ENCODE results near the gene SFSWAP. TPM values are rescaled to one million over a fixed set of nuclear protein-coding genes. Genes with fewer than 3 reads are reported as not detected.

Gene SFSWAP
- total RNA-seq, 1 donor from 2014 or later: 24.3 TPM

DNA sequence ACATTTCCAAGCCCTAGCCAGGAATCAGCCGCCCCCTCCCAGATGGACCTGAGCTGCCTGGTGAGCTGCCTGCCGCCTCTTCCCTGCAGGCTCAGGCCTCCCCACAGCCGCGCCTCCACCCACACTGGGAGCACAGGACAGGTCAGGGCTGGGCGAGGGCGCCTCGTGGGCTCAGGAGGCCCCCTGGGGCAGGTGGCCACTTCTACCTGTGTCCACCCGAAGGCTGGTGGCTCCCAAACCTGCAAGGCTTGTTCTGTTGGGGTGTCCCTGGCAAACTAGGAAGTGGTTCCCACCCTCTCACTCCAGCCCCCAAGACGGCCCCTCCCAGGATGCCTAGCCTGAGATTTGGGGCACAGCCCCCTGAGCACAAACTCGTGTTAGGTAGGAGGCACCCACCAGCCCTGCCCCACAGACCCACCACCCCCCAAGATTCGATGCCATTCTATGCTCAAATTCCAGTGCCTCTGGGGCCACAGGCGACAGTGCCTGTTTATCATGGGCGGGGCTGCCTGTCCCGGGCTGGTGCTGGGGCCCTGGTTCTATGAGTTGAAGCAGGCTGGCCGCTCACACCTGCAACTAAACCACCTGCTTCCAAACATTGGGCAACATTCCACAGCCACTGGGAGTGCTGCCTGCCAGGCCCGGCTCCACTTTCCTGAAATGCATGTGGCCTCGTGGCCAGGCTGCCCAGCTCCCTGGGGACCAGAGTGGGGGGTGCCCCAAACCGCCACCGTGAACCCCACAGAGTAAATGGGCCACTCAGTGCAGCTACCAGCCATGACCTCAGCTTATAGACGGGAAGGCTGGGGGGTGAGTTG is 124.1 kb downstream of the SFSWAP start:
- TF ChIP-seq, protein P1, sequence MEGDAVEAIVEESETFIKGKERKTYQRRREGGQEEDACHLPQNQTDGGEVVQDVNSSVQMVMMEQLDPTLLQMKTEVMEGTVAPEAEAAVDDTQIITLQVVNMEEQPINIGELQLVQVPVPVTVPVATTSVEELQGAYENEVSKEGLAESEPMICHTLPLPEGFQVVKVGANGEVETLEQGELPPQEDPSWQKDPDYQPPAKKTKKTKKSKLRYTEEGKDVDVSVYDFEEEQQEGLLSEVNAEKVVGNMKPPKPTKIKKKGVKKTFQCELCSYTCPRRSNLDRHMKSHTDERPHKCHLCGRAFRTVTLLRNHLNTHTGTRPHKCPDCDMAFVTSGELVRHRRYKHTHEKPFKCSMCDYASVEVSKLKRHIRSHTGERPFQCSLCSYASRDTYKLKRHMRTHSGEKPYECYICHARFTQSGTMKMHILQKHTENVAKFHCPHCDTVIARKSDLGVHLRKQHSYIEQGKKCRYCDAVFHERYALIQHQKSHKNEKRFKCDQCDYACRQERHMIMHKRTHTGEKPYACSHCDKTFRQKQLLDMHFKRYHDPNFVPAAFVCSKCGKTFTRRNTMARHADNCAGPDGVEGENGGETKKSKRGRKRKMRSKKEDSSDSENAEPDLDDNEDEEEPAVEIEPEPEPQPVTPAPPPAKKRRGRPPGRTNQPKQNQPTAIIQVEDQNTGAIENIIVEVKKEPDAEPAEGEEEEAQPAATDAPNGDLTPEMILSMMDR (conservative IDR thresholded peaks at IDR 0.05; ENCODE audit: low read depth, low read length): no peak
- no peak for DNase-seq (ENCODE audit: low read depth)
- no peak overlapping the region for H3K4me3 ChIP-seq (ENCODE audit: low read depth, low read length)

DNA sequence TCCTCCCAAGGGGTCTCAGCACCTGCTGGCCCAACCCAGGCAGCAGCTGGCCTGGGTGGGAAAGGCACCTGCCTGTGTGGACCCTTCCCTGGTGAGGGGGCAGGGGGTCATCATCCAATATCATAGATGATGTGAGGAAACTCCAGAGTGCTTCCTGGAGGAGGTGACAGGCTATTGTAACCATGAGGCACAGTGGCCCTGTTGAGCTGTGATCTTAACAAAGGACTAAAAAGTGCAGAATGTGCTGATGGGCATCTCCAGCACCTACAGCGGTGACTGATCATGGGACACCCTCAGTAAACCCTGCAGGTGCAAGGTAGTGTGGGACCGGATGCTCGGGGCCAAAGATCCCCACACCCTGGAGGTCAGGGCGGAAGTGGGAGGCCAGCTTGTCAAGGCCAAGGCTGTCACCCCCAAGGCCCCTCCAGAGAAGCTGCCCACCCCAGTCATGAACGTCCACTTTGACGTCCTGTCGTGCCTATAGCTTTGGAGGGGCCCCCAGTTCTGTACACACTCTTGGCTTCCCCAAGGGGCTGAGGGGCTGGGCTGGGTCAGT is 124.8 kb downstream of the SFSWAP start:
- no peak overlapping the region for H3K4me3 ChIP-seq (ENCODE audit: low read depth, low read length)
- TF ChIP-seq, protein P1 (conservative IDR thresholded peaks at IDR 0.05; ENCODE audit: low read depth, low read length): no peak
- no peak for DNase-seq (ENCODE audit: low read depth)

DNA sequence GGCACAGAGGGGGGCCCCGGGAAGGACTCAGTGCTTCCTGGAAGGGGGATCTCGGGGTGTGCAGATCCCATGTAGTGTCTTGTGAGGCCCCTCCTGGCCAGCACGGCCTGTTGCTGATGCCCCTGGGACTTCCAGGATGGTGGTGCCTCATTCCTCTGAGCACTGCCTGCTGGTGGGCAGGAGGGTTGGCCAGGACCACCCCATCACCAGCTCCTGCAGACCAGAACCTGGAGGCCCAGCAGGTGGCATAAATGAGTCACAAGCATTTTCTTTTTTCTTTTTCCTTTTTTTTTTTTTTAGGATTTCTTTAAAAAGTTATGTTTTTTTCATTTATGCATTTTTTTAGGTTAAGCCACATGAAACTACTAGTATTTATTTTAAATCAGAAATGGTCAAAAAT is 125.3 kb downstream of the SFSWAP start:
- no peak for DNase-seq (ENCODE audit: low read depth)
- H3K4me3 ChIP-seq (ENCODE audit: low read depth, low read length): no peak overlapping the region
- TF ChIP-seq, protein P1 (conservative IDR thresholded peaks at IDR 0.05; ENCODE audit: low read depth, low read length): peak; percentile 48

DNA sequence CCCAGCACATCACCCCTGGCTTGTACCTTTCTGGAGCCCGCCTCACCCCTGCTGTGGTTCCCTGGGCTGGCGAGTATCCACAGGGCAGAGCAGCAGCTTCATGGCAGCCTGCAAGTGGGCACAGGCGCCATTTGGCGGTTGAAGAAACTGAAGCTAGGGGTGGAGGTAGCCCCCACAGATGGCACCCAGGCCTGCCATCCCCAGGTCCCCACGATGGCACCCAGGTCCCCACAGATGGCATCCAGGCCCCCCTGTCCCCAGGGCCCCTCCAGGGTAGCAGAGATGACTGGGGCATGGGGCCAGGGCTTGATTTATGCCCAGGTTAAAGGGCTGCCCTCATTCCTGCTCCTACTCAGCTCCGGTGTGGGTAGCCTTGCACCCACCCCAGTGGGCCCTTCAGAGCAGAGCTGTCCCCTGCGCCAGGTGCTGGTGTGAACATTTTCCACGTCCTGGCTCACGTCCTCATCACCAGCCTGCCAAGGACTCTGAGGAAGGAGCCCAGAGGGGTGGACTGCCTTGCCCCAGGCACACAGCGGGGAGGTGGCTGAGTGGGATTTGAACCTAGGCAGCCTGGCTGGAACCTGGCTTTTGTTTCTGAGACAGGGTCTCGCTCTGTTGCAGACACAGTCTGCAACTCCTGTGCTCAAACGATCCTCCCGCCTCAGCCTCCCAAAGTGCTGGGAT is 126.0 kb downstream of the SFSWAP start:
- TF ChIP-seq, protein P1 (conservative IDR thresholded peaks at IDR 0.05; ENCODE audit: low read depth, low read length): no peak
- DNase-seq (ENCODE audit: low read depth): no peak
- no peak overlapping the region for H3K4me3 ChIP-seq (ENCODE audit: low read depth, low read length)

DNA sequence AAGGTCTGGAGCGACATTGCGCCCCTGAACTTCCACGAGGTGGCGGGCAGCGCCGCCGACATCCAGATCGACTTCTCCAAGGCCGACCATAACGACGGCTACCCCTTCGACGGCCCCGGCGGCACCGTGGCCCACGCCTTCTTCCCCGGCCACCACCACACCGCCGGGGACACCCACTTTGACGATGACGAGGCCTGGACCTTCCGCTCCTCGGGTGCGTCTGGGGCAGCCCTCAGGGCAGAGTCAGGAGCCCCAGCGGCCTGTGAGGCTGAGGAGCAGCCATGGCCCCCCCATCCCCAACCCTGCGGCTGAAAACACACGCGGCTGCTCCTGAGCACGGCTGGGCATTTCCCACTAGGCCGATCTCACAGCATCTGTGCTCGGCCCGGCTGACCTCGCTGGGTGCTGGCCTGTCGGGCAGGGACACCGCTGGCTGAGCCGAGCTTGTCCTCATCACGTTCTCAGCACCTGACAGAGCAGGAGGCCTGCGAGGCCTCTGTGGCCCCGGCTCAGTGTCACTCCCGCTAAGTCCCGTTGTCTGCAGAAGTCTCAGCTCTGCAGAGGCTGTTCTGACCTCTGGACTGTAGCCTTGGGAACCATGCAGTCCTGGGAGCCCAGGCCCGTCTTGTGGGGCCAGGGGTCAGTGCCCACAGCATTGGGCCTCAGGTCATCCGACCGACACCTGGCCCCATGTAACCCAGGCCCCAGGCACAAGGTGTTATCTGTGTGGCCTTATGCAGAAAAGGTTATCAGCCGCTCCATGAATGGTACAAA is 129.9 kb downstream of the SFSWAP start:
- TF ChIP-seq, protein P1 (conservative IDR thresholded peaks at IDR 0.05; ENCODE audit: low read depth, low read length): no peak
- no peak for DNase-seq (ENCODE audit: low read depth)
- no peak overlapping the region for H3K4me3 ChIP-seq (ENCODE audit: low read depth, low read length)

DNA sequence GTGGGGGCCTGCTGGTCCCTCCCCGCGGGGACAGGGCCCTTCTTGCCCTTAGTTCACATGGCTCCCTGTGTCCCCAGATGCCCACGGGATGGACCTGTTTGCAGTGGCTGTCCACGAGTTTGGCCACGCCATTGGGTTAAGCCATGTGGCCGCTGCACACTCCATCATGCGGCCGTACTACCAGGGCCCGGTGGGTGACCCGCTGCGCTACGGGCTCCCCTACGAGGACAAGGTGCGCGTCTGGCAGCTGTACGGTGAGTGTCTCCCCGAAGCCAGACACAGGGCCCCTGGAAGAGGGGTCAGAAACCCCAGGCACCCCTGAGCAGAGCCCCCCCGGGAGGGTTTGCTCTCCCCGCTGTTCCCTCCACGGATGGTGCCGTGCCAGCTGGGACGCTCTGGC is 130.7 kb downstream of the SFSWAP start:
- H3K4me3 ChIP-seq (ENCODE audit: low read depth, low read length): no peak overlapping the region
- TF ChIP-seq, protein P1 (conservative IDR thresholded peaks at IDR 0.05; ENCODE audit: low read depth, low read length): no peak
- DNase-seq (ENCODE audit: low read depth): no peak

Data from epithelial cell of proximal tubule (primary cell).